CD4-positive, alpha-beta T cell treated with Interleukin-1 beta for 1 hour (primary cell): ENCODE results near the gene AKT1S1.
A peak's percentile ranks its signal among the peaks of the same experiment; 100 is the strongest.

Experiments used
- DNase-seq, 2 donors: peaks; one replicate each; pipeline ENCODE4 v3.0.0-alpha.2; 2020 to 2022

Gene AKT1S1

DNA sequence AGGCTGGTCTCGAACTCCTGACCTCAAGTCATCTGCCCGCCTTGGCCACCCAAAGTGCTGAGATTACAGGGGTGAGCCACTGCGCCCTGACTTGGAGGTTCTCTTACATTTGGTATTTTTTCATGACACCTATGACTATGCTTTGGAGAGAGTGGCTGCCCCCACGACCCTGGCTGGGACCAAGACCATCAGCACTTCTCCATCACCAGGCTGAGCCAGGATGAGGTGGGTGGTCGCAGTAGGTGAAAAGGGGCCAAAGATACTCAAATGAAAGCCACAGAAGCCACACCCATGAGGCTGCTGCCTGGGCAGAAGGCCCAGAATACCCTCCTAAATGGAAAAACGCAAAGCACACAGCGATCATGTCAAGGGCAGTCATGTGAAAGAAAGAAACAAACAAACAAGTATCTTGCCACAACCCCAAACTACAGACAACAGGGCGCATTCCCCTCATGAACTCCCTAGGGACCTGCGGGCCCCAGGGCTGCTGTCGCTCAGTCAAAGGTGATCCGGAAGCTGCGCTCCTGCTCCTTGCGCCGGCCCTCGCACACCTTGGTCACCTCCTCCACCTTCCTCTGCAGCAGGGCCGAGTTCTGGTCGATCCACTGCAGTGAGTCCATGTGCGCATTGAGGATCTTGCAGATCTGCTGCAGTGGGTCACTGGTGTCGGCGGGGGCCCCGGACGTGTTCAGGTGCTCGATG, 30.7 kb upstream of the AKT1S1 start:
- DNase-seq: peak in 1 of 2 donors; percentile 33

DNA sequence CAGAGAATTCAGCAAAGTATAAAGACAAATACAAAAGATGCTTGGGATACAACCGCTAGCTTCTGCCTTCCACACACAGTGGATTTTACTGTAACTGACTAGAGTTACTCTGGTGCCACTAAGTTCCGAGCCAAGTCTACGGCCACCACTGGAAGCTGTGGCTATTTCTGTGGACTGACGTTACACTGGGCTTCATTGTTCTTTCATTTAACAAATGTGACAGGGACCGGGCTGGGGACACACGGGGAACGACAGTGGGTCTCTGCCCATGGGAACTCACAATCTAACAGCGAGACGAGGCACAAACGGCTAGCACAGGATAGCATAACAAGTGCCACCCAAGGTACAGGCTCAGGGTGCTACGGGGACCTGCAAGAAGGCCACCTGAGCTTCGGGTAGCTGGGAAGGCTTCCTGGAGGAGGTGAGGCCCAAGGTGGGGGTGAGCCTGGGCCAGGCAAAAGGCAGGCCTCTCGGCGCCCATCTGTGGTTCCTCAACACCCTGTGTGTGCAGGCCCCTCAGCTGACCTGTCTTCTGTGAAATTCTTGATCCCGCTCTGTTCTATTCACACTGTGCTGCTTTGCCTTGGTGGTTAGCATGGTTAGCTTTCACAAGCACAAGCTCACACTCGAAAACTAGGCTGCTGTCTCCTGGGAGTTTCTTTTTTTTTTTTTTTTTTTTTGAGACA, 29.9 kb upstream of the AKT1S1 start:
- DNase-seq: no peak

DNA sequence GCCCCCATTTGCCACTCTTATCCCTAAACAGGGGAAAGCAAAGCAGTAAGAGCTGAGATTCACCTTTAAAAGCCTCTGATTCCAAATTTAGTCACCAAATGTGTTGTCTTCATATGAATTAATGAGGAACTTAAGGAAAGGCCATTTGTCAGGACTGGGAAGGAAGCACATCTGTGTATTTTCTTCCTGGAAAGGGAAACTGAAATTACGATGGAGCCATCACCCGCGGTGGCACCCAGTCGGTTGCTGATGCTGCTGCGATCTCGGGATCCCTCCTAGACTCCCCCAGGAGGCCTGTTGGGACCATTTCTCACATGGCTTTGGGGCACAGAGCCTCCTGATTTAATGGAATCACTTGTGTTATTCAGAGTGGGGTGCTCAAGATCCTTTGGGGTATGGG, 27.0 kb upstream of the AKT1S1 start:
- DNase-seq: no peak

DNA sequence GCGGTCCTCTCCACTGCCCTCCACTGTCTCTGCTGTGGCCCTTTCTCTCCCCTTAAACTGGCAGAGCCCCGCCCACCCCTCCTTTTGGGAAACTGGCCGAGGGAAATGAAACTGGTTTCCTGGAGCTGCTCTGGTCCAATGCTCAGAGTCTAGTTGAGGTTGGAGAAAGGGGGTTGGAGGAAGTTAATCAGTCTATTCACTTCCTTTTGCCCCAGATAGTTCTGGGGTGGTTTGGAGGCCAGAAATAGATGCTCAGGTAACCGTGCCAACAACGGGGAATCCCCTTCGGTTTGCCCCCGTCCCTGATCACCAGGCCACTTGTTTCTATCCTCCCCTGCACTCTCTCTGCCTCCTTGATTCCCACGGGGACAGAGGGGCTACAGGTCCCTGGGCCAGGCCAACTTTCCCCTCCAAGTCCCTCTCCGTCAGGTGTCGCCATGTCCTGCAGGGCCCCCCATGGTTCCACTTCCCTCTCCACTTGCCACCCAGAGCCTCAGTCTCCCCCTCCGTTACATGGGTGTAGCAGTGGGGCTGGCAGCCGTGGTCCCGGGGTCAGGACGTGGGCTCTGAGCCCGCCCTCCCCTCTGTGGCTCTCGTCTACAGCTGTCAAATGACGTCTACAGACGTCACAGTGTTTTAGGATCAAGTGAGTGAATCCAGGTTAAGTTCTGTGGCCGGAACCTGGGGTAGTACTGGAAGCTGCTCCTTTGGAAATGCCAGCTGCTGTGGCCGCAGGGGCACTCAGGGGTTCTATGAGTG, 19.9 kb upstream of the AKT1S1 start, which contains the start of gene IL4I1:
TSS of gene IL4I1 (minus strand) at position 25 of the 759 bp plus-strand sequence. CDS start 727 bp downstream, outside the sequence.
- DNase-seq: peak; percentile 83 to 87

DNA sequence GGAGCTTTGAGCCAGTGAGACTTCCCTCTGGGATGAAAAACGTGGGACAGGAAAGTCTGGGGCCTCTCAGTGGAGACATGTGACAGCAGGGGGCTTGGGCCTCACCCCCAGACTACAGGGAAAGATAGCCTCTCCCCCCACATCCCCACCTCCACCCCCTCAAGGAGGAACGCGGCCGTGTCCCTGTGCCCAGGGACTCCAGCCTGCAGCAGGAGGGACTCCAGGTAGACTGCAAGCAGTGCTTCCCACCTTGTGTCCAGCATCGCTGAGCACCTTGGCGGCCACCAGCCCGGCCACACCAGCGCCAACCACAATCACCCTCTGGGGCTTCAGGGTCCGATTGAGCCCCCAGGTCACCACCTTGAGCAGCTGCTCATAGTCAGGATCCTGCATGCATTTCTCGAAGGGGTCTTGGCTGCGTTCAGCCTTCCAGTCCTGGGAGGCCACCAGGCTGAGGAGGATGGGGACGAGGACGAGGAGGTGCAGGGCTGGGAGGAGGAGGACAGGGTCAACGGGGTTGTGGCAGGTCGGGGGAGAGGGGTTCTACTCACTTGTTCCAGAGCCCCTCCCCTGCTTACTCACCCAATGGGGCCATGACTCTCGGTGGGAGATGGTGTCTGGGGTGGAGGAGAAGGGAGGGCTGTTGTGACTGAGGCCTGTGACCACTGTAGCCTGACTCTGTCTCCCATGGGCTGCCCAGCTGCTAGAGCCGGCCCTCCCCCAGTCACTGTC, 18.6 kb upstream of the AKT1S1 start:
- no peak for DNase-seq

DNA sequence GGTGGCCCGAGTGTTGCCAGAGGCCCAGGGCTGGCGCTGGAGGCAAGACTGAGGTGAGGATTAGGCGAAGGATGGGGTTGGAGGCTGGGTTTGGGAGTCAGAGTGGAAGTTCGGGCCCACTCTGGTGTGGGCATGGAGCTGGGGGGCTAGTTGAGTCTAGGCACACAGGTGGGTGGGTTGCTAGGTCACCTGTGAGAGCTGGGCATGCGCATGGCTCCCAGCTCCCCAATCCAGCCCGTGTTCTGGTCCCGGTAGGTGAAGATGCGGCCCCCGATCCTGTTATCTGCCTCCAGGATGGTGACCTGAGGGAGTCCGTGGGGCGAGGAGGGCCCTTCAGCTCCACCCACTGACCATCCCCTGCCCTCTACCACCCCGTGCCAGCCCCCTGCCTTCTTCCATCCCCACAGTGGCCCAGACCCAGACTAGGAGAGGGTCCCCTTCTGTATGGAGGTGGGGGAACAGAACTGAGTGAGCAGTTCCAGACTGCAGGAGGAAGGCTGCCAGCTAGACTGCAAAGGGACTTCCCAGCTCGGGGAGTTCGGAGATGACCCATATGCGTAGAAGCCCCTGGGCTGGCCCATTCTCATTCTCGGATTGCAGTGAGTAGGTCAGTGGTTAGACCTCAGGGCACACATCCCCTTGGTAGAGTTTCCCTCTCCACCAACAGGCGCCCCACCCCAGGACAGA, 17.9 kb upstream of the AKT1S1 start:
- DNase-seq: peak; percentile 58 to 60

DNA sequence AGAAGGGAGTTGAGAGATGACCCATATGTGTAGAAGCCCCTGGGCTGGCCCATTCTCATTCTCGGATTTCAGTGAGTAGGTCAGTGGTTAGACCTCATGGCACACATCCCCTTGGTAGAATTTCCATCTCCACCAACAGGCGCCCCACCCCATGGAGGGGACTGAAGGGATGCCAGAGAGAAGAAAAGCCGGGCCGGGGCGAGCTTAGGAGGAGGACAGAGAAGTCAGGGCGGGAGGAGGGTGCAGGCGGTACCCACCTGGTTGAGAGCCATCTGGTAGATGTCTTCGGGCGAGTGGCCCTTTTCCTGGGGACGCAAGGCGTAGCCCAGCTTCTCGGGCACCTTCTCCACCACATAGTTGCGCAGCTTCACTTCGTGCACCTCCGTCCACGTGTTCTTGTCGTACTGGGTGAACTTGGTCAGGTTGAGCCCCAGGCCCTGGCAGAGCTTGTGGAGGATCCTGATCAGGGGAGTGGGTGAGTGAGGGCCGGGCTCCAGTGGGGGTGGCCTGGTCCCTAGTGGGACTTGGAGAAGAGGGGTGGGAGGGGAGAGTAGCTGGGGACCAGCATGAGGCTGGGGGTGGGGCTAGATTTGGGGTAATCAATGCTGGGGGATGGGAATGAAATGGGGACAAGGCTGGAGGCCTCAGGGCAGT, 17.0 kb upstream of the AKT1S1 start:
- DNase-seq: no peak

DNA sequence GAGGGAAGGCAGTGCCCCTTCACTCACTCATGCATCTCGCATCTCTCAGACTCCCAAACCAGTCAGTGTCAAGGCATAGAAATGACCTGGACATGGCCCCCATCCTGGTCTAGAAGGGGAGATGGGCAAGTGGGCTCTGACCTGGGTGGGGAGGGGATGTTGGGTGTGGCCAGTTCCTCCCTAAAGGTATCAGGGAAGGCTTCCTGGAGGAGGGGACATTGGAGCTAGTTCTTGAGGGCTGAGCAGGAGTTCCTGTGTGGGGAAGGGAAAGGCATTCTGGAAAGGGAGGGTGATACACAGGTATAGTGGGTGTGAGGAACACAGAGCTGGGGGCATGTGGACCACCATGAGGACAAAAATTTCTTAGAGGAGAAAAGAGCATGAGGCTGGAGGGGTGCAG, 15.6 kb upstream of the AKT1S1 start:
- DNase-seq: no peak

DNA sequence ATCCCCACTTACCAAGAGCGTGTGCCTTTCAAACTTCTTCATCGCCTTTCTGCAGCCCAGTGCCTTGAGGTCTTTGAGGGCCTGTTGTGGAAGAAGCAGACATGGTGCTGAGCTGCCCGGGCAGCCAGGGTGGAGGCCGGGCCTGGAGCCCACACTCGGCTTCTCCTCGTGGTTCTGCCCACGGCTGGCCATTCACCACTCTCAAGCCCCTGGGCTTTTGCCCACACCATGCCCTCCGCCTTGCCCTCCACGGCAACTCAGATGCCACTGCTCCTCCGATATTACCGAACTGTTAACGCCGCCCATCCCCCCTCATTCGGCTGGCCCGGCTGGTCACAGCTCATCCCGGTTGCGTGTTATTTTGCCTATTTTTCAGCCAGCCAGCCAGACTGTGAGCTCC, 14.2 kb upstream of the AKT1S1 start:
- no peak for DNase-seq

DNA sequence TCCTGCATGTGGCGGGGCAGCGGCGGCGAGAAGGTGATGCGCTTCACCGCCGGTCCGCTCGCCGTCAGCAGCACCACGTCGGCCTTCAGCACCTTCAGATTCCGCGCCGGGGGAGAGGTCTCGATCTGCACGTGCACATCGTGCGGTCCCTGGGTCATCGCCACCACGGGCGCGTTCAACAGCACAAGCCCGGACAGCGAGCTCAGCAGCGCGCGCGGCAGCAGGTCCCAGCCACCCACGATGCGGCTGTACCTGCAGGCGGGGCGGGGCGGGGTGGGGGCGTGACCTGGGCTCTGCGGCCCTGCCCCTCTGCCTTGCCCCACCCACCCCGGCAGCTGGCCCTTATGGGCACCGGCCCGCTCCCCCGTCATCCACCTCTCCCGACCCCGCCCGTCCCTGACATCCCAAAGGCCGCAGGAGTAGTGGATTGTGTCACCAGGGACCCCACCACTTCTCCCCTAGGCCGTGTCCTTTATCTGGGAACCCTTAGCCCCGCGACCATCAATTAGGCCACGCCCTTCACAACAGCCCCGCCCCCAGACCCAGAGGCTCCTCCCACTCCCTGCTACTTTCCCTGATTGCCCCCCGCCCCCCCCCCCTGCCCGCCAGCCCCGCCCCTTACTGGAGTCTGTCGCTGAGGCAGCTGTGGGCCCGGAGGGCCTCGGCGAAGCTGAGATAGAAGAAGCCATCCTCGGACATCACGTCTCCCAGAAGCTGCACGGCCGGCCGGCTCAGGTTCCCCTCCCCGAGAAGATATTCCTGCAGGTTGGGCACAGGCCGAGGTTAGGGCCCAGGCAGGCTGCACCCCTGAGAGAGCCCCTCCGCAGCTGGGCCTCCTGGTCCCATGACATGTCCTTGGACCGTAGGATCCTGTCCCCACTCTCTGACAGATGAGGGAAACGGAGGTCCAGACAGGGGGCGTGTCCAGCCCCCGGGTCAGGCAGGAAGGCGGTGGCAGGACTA, 13.5 kb upstream of the AKT1S1 start:
- DNase-seq: peak; percentile 73 to 79

DNA sequence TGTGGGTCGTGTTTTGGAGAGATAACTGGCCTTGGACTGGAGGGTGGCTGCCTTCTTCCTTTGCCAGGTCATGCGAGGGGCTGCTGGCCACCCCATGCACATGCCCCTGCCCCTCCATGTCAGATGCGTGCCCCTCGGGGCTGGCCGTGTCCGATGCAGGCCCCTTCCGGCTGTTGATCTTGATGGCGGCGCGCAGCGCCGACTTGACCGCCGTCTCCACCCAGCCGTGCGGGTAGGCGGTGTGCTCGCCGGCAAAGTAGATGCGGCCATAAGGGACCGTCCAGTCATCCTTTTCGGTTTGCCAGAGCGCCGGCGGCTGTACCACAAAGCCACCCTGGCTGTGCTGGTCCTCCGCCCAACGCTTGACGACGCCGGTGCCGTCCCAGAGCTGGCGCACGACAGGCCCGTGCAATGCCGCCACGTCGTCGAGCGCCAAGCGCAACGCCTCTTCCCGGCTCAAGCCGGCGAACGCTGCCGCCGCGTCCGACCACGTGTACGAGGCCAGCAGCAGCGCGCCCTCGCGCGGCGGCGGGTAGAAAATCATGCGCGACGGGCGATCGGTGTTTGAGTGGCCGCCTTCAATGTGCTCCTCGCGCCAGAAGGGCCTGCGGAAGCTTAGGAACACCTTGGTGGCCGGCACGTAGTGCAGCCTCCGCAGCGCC, 12.7 kb upstream of the AKT1S1 start:
- peak; percentile 83 for DNase-seq

DNA sequence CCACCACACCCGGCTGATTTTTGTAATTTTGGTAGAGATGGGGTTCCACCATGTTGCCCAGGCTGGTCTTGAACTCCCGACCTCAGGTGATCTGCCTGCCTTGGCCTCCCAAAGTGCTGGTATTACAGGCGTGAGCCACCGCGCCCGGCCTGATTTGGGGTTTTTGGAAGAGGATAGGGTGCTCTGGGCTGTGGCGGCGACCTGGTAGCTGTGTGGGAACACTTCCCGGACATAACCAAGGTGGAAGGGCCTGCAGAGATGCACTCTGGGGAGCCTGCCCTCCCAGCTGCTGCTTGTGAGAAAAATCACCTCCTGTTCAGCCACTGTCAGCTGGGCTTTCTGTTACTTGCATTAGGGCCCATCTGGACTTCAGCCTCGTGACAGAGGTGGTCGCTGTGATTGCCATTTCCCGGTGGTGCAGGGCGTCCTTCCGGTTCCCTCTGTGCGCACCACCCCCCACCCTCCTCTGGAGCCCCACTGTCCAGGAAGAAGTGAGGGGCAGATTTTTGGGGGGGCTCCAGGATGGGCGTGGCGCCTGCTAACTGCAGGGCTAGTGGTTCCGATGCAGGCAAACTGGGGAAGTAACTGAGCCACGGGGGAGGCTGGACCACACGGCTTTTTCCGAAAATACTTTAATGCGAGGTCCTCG, 12.0 kb upstream of the AKT1S1 start:
- no peak for DNase-seq

DNA sequence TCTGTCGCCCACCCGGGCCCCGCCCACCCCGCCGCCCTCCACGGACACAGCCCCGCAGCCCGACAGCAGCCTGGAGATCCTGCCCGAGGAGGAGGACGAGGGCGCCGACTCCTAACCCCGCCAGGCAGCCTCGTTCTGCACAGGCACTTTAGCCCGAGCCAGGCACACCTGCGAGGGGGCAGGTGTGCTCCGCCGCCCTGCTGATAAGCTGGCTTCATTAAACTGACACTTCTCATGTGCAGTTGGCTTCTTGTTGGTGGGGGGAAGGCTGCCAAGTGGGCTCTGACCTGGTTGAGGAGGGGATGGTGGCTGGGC, 11.3 kb upstream of the AKT1S1 start:
- no peak for DNase-seq

DNA sequence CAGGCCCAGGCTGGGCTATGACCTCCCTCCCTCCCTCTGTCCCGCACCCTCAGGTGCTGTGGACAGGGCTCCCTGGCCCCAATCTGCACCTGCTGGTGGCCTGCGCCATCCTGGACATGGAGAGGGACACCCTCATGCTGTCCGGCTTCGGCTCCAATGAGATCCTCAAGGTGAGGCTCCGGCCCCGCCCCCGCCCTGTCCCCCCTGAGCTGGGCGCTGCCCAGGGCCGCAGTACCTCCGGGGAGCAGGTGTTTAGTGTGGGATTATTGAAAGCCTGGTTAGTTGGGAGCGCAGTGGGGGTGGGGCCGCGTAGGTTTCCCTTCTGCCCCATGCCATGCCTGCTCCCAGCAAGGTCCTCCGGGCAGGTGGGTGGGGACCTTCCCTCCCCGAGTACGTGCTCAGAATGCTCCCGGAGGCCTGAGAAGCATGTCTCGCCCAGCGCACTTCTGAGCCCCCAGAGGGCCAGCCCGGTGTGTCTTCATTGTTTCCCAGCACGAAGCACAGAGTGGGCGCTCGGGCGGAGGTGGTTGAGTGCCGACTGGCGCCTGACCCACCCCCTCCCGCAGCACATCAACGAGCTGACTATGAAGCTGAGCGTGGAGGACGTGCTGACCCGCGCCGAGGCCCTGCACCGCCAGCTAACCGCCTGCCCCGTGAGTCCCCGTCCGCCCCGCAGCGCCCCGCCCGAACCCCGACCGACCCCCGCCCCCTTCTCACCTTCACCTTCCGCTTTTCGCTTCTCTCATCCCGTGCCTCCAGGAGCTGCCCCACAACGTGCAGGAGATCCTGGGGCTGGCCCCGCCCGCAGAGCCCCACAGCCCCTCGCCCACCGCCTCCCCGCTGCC, 10.7 kb upstream of the AKT1S1 start:
- DNase-seq: no peak

DNA sequence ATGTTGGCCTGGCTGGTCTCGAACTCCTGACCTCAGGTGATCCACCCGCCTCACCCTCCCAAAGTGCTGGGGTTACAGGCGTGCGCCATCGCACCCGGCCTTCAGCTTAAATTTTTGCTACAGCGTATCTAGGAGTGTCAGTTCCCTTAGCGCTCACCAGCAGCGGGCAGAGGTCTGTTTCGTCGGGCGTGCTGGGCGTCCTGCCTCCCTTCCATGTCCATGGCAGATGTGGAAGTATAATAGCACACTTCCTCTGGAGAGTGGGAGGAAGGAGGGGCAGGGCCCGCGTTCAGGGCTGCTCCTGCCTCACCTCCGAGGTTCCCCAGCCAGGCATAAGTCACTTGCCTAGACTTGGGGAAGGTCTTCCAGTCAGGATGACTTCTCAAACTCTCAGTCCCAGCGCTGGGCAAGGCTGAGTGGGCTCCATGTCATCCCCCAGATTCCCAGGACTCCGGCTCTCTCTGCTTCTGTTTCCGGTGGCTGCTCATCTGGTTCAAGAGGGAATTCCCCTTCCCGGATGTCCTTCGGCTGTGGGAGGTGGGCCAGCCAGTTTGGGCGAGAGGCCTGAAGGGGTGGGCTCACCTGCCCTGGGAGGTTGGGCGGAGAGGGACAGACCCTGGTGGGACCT, 10.0 kb upstream of the AKT1S1 start:
- DNase-seq: no peak

DNA sequence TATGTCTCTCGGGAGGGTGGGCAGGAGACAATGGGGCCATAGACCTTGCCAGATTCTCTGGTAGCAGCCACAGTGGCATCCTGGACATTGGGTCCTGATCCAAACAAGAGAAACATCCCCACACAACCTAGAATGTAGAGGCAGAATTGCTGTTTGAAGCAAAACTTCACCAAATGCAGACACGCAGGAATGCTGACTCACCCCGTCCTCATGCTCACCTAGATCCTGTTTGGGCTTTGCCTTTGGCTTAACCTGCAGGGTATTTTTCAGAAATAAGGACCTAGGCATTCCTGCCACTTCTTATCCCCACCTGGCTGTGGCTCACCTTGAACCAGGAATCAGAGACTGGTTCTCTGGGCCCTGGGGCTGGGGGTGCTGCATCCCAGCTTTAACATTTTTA, 7.6 kb upstream of the AKT1S1 start:
- no peak for DNase-seq

DNA sequence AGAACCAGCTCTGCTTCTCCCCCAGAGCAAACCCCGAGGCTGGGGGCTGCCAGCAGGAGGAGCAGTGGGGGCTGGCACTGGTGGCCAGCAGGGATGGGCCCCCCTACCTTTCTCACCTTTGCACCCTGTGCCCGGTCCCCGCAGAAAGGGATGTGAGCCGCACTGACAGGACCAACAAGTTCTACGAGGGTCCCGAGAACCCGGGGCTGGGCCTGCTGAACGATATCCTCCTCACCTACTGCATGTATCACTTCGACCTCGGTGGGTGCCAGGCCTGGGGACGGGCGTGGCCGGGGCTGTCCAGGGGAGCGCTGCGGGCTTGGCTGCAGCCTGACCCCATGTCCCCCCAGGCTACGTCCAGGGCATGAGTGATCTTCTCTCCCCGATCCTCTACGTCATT, 7.0 kb upstream of the AKT1S1 start:
- DNase-seq: no peak

DNA sequence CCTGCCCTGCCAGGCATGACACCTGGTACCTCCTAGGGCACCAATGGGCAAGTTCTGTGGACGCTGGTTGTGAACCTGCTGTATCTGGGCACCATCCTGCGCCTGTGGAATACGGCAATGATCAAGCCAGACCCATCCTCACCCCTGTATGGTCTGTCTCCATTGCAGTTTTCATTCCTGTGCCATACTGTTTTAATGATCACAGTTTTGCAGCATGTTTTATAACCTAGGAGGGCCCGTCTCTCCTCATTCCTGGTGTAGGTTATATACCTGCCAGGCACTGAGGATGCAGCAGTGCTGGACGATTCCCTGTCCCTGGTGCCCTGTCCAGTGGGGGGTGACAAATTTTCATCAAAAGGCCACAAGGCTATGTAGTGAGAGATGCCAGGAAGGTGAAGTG, 5.9 kb upstream of the AKT1S1 start:
- DNase-seq: no peak
